NCI-H146 (cell line): ENCODE measurements around the gene FIG4.
"Not testable (repeated sequence)": the region's sequence is repeated elsewhere in the genome, so short reads cannot be mapped to it uniquely, and the experiment has no call there.

Experiments
- DNase-seq: peaks from one replicate; lab custom pipeline; 2025; lab: John Stamatoyannopoulos, UW

The FIG4 gene

DNA sequence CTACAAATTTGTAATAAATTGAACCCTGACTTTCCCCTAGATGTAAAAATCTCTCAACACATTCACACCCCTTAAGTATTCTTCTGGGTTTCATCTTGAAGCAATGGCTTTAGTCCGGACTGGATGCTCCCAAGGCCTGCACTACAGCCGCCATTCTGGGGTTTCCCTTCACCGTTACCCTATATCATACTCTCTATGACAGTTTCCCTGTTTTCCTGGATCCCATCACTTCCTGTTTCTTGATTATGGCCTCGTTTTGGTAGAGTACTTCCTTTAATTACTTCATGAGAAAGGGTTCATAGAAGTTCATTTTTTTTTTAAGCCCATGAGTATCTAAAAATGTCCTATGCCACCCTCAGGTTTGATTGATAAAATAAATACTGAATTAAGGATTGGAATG lies 11.7 kb downstream of the FIG4 start:
- no peak for DNase-seq

- DNase-seq = peak; percentile 84
These were observed 14.2 kb downstream of the FIG4 start for GRCh38 chr6:109705258-109705657.

DNA sequence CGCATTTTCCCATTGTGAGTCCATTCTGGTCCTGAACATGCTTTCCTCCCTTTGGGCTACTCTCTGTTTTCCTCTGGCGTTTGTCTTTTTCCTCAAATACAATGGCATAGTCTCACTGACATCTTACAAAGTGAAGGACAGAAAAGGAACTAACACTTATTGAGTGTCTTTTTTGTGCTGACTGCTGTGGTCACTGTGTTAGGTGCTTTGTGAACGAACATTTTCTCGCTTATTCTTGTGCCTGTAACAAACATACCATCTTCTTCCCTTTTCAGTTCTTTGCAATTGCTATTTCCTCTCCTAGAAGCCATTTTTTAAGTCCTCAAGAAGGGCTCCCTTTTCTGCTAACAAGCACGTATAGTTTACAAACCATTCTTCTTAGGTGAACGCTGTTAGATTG lies 15.4 kb downstream of the FIG4 start:
- no peak for DNase-seq

DNA sequence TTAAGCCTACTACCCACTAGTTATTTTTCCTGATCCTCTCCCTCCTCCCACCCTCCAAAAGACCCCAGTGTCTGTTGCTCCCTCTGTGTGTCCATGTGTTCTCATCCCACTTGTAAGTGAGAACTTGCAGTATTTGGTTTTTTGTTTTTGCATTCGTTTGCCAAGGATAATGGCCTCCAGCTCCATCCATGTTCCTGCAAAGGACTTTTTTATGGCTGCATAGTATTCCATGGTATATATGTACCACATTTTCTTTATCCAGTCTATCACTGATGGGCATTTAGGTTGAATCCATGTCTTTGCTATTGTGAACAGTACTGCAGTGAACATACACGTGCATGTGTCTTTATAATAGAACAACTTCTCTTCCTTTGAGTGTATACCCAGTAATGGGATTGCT lies 17.0 kb downstream of the FIG4 start:
- not testable (repeated sequence) for DNase-seq

DNA sequence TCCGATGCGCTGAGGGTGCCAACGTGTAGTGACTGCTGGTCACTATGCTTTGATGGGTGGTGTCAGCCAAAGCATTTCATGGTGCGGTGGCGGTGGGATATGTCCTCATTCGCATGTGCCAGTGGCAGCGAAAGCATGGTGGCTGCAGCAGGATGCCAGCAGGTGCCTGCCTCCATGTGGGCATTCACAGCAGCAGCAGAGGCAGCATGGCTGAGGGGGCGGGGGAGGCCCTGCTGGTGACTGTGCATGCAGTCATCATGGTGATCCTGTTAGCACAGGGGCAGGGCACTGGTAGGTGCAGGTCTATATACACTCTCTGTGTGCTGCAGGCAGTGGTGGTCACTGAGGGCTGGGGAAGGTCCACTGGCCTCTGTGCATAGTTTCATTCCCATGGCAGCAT lies 22.0 kb downstream of the FIG4 start:
- no peak for DNase-seq

GRCh38 chr6:109714166-109714565 lies 23.1 kb downstream of the FIG4 start:
- DNase-seq = no peak

GRCh38 chr6:109714611-109715010 lies 23.5 kb downstream of the FIG4 start:
- no peak for DNase-seq

DNA sequence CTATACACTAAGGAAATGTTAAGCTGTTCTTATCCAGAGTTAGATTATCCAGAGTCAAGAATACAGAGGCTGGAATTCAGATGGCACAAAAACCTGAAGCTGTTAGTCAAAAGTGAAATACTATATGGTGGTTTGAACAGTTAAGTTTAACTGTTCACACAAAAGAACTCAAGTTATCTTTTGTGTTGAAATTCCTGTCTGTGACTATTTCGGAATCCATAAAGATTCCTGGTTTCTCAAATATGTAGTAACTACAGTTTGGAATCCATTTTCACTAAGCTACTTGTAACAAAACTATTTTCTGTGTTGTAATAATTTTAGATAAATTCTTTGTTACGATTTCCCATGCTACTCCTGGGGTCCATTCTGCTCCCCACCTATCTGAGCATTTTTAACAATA lies 24.5 kb downstream of the FIG4 start:
- no peak for DNase-seq

GRCh38 chr6:109717971-109718370 lies 26.9 kb downstream of the FIG4 start:
- DNase-seq = peak; percentile 21

DNA sequence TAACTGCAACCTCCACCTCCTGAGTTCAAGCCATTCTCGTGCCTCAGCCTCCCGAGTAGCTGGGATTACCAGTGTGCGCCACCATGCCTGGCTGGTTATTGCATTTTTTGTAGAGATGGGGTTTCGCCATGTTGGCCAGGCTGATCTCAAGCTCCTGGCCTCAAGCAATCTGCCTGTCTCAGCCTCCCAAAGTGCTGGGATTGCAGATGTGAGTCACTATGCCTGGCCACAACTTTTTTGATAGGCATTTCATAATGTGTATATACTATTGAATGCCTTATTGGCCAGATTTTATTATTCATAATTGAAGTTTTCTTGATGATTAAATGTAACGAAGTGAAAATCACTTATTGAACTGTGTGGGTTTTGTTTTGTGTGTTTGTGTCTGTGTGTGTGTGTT lies 27.9 kb downstream of the FIG4 start:
- no peak for DNase-seq

DNA sequence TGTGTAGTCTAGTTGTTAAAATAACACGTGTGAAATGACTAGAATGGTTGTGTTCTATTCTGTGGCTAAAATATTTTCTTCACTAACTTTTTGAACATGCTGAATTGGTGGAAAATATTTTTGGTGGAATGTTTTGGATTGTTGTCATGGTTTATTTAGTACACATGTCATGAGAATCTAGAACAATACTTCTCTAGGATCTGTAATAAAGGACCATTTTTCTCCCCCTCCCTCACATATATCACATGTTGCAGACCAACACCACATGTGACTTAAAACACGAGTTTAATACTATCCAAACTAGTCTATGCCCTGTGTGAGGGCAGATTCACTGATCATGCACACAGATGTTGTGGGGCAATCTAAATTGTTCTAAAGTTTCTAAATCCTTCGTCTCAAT lies 29.2 kb downstream of the FIG4 start:
- DNase-seq = no peak

- no peak for DNase-seq
These were observed 30.9 kb downstream of the FIG4 start for GRCh38 chr6:109722011-109722410.

- no peak for DNase-seq
These were observed 31.6 kb downstream of the FIG4 start for GRCh38 chr6:109722564-109723254.

- not testable (repeated sequence) for DNase-seq
These were observed 34.2 kb downstream of the FIG4 start for GRCh38 chr6:109725250-109725649.

- no peak for DNase-seq
These were observed 45.4 kb downstream of the FIG4 start for GRCh38 chr6:109736273-109737025.

- no peak for DNase-seq
These were observed 47.2 kb downstream of the FIG4 start for GRCh38 chr6:109738255-109738654.

- no peak for DNase-seq
These were observed 47.6 kb downstream of the FIG4 start for GRCh38 chr6:109738667-109739066.

GRCh38 chr6:109739686-109740085 lies 48.6 kb downstream of the FIG4 start:
- no peak for DNase-seq

GRCh38 chr6:109740787-109741186 lies 49.7 kb downstream of the FIG4 start:
- DNase-seq = no peak

DNA sequence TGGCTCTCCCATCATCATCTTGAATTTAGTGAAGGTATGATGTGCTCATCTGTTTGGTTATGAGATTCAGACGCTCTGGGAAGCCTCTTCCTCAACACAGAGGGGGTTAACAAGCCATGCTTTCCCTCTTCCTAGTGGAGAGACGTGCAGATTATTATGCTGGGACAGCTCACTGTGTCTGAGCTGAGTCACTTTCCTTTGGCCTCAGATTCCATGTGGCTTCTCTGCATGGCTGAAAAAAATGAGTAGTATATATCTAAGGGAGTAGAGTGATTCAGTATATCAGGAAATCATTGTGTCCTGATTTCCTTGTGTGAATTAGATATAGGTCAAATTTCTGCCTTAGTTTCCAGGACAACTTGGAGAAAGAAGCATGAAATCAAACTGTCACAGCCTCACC lies 52.6 kb downstream of the FIG4 start:
- DNase-seq = no peak

DNA sequence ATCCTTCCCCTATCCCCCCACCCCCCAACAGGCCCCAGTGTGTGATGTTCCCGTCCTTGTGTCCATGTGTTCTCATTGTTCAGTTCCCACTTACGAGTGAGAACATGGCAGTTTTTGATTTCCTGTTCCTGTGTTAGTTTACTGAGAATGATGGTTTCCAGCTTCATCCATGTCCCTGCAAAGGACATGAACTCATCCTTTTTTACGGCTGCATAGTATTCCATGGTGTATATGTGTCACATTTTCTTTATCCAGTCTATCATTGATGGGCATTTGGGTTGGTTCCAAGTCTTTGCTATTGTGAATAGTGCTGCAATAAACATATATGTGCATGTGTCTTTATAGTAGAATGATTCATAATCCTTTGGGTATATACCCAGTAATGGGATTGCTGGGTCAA lies 53.7 kb downstream of the FIG4 start:
- DNase-seq = not testable (repeated sequence)

- DNase-seq = no peak
These were observed 56.1 kb downstream of the FIG4 start for GRCh38 chr6:109747221-109747620.

DNA sequence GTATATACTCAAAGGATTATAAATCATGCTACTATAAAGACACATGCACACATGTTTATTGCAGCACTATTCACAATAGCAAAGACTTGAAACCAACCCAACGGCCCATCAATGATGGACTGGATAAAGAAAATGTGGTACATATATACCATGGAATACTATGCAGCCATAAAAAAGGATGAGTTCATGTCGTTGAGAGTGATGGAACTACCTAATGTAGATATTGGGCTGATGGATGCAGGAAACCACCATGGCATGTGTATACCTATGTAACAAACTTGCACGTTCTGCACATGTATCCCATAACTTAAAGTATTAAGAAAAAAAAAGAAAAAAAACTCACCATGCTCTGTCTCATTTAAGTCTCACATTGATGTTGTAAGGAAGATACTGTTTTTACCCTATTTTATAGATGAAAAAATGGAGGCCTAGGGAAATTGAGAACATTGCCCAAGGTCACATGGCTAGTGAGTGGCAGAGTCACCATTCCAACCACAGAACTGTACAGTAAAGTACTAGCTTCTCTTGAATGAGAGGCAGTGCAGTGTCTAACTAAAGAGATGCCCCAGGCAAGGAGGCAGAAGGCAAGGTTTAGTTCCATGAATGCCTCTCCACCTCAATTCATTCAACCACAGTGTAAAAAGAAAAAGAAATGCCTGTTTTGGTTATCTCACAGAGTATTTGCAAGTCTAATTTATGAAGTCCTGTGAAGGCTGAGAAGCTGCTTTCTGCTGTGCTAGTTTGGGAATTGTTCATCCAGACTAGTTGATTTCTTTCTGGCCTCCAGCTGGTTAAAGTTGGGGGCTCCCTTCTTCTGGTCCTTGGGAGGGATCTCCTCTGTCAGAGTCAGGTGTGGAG lies 68.2 kb downstream of the FIG4 start:
- no peak for DNase-seq
